BE2C (cell line): Measurements from ENCODE around the gene NOS3.

Source experiments
- DNase-seq: peaks from one replicate; pipeline ENCODE4 v3.0.0-alpha.2; 2020
- H3K27me3 ChIP-seq: fragments of 250-450 bp; sonication (Bioruptor Pico); 2 replicates; pipeline ENCODE4 v1.5.1; 2020; ENCODE audit warnings: mild to moderate bottlenecking
- H3K36me3 ChIP-seq: fragments of 250-450 bp; sonication (Bioruptor Pico); 2 replicates; pipeline ENCODE4 v1.5.1; 2020; ENCODE audit warnings: mild to moderate bottlenecking
- H3K4me1 ChIP-seq: fragments of 250-450 bp; sonication (Bioruptor Pico); 2 replicates; pipeline ENCODE4 v1.5.1; 2020
- H3K4me3 ChIP-seq: 2 replicates; pipeline ENCODE4 v1.5.1; 2011; ENCODE audit warnings: low read depth, low read length
- H3K9me3 ChIP-seq: fragments of 250-450 bp; sonication (Bioruptor Pico); 2 replicates; pipeline ENCODE4 v1.5.1; 2020
- CTCF ChIP-seq: IDR thresholded peaks from 2 replicates; pipeline ENCODE4 v1.5.1; 2012; ENCODE audit warnings: mild to moderate bottlenecking, low read depth, low read length

NOS3 gene

DNA sequence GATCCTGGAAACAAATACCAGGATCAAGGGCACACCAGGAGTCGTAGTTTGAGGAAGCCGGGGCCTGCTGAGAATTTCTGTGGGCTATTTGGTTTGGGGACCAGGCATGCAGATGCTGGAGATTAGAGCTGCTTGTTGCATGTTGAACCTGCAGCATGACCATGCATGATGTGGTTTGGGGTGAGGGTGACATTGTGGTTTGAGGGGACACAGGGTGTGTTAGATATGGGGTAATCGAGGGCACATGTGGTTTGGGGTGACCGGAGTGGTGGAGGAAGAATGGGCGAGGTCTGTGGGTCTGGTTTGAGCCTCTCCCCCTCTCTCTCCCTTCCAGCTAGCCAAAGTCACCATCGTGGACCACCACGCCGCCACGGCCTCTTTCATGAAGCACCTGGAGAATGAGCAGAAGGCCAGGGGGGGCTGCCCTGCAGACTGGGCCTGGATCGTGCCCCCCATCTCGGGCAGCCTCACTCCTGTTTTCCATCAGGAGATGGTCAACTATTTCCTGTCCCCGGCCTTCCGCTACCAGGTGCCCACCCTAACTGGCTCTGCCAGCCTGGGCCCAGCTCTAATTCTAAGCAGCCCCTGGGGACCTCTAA, 10.2 kb downstream of the NOS3 start:
- no peak for DNase-seq
- no peaks in the 10 kb centered on the region for H3K27me3 ChIP-seq
- H3K4me3 ChIP-seq = no peak overlapping the region
- H3K9me3 ChIP-seq = no peaks in the 10 kb centered on the region
- H3K4me1 ChIP-seq = no peaks in the 10 kb centered on the region
- no peaks in the 10 kb centered on the region for H3K36me3 ChIP-seq
- no peak for TF ChIP-seq CTCF

DNA sequence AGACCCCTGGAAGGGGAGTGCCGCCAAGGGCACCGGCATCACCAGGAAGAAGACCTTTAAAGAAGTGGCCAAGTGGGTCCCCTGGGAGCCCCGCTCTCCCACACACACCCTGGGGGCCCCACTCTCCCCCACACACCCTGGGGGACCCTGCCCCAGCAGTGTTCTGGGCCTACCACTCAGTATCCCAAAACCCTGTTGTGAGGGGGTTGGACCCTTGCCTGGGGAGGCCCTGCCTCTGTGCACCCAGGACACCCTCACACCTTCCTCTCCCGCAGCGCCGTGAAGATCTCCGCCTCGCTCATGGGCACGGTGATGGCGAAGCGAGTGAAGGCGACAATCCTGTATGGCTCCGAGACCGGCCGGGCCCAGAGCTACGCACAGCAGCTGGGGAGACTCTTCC, 10.7 kb downstream of the NOS3 start:
- no peaks in the 10 kb centered on the region for H3K36me3 ChIP-seq
- H3K27me3 ChIP-seq = no peaks in the 10 kb centered on the region
- DNase-seq = no peak
- no peaks in the 10 kb centered on the region for H3K4me1 ChIP-seq
- TF ChIP-seq CTCF = no peak
- no peak overlapping the region for H3K4me3 ChIP-seq
- H3K9me3 ChIP-seq = no peaks in the 10 kb centered on the region

- H3K4me1 ChIP-seq = peaks cover 7% of the 10 kb centered on the region
- H3K9me3 ChIP-seq = no peaks in the 10 kb centered on the region
- no peak overlapping the region for H3K4me3 ChIP-seq
- no peak for DNase-seq
- no peaks in the 10 kb centered on the region for H3K27me3 ChIP-seq
- no peaks in the 10 kb centered on the region for H3K36me3 ChIP-seq
- no peak for TF ChIP-seq CTCF
These were observed 12.8 kb downstream of the NOS3 start for GRCh38 chr7:151003572-151003971.

GRCh38 chr7:151005566-151005965, 14.7 kb downstream of the NOS3 start:
- Histone ChIP-seq H3K9me3 (no peaks in the 10 kb centered on the region), H3K36me3 (no peaks in the 10 kb centered on the region), H3K4me1 (peaks cover 11% of the 10 kb centered on the region), H3K27me3 (no peaks in the 10 kb centered on the region), H3K4me3 (no peak overlapping the region)
- no peak for DNase-seq
- TF ChIP-seq CTCF = no peak

GRCh38 chr7:151006590-151007300, 15.9 kb downstream of the NOS3 start:
- Histone ChIP-seq H3K4me1 (peaks cover 11% of the 10 kb centered on the region), H3K36me3 (no peaks in the 10 kb centered on the region), H3K4me3 (no peak overlapping the region), H3K27me3 (no peaks in the 10 kb centered on the region), H3K9me3 (no peaks in the 10 kb centered on the region)
- TF ChIP-seq CTCF = no peak
- no peak for DNase-seq

GRCh38 chr7:151007469-151007898, 16.7 kb downstream of the NOS3 start:
- H3K9me3 ChIP-seq = no peaks in the 10 kb centered on the region
- no peaks in the 10 kb centered on the region for H3K36me3 ChIP-seq
- no peaks in the 10 kb centered on the region for H3K27me3 ChIP-seq
- H3K4me1 ChIP-seq = peaks cover 11% of the 10 kb centered on the region
- H3K4me3 ChIP-seq = no peak overlapping the region
- no peak for TF ChIP-seq CTCF
- peak; percentile 63 for DNase-seq
